HFFc6 (cell line): ENCODE data around the gene ATP11A. TPM values are rescaled to one million over a fixed set of nuclear protein-coding genes. Genes with fewer than 3 reads are reported as not detected.

Experiments used
- DNase-seq: peaks from one replicate; pipeline ENCODE4 v3.0.0-alpha.2; 2018
- H3K27ac Mint-ChIP-seq: 2 replicates; pipeline ENCODE4 v1.8.0; 2020; ENCODE audit warnings: mild to moderate bottlenecking, mixed read lengths
- H3K27me3 Mint-ChIP-seq: 2 replicates; pipeline ENCODE4 v1.8.0; 2021; ENCODE audit warnings: mild to moderate bottlenecking, moderate library complexity, mixed read lengths; ENCODE audit not compliant: insufficient read depth
- H3K36me3 Mint-ChIP-seq: 2 replicates; pipeline ENCODE4 v1.8.0; 2021; ENCODE audit warnings: low read depth, mixed read lengths
- H3K4me1 Mint-ChIP-seq: 2 replicates; pipeline ENCODE4 v1.8.0; 2020; ENCODE audit warnings: low read depth, mixed read lengths
- H3K4me3 Mint-ChIP-seq: 2 replicates; pipeline ENCODE4 v1.8.0; 2020; ENCODE audit warnings: mild to moderate bottlenecking, moderate library complexity, mixed read lengths
- H3K9me3 Mint-ChIP-seq: 2 replicates; pipeline ENCODE4 v1.8.0; 2020; ENCODE audit warnings: mild to moderate bottlenecking, mixed read lengths
- total RNA-seq, 6 experiments: library from RNA; stranded (reverse); fragmentation: NEBNext Ultra II Directional; extraction: Animal tissue kit (Norgen Biotek cat#: 25700); gene quantifications; 2 replicates in 1 of 6; 3 replicates in 5 of 6; pipeline ENCODE4 v1.2.3, GENCODE V29; 2021
- TF ChIP-seq, protein P1 (sequence below): fragments of 200-600 bp; sonication (generic); IDR thresholded peaks from 2 replicates; pipeline ENCODE4 v1.5.0; 2021; ENCODE audit warnings: antibody characterized with exemption, mild to moderate bottlenecking

The ATP11A gene
- total RNA-seq, 6 experiments from 2014 or later, result 4.3 to 29.9 (median 6.5) TPM

DNA sequence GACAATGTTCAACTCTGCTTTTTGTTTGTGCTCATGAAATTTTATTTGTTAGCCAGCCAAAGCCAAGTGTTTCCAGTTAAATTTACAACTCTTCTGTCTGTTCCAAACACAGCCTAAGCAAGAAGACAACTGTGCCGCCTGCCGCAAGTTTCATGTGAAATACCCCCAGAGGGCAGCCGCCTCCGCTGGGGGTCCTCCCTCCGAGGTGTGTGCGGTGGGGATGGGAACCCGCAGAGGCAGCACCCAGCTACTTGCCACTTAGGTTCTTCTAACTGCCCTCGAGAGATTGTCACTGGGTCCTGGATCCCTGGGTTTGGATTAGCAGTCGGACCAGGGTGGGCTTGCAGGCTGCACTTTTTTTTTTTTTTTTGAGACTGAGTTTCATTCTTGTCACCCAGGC is 28.5 kb downstream of the ATP11A start:
- Mint-ChIP-seq H3K27ac (no peak overlapping the region), H3K4me1 (peaks cover 28% of the 10 kb centered on the region), H3K36me3 (peaks cover 5% of the 10 kb centered on the region; the same call in 1 of the 2 replicates)

DNA sequence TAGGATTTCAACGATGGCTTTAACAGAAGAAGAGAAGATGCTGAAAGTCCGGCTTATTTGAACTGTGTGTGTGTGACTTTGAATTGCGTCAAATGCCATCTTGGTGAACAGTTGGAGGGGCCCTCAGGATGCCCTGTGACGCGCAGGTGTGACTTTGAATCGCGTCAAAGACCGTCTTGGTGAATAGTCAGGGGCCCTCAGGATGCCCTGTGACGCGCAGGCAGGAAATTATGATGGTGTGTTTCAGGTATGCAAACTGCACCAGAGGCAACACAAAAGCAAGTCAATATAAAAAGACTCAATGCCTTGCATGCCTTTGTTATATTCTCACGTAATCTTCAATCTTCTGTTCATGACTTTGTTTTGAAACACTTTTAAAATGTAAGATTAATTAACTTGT is 29.2 kb downstream of the ATP11A start:
- no peak overlapping the region for H3K27ac Mint-ChIP-seq
- H3K9me3 Mint-ChIP-seq, result peaks cover 9% of the 10 kb centered on the region; the same call in 1 of the 2 replicates
- H3K4me3 Mint-ChIP-seq, result no peak overlapping the region
- H3K27me3 Mint-ChIP-seq, result peaks cover 6% of the 10 kb centered on the region
- H3K4me1 Mint-ChIP-seq, result peaks cover 32% of the 10 kb centered on the region
- peaks cover 5% of the 10 kb centered on the region; the same call in 1 of the 2 replicates for H3K36me3 Mint-ChIP-seq
- TF ChIP-seq, protein P1, sequence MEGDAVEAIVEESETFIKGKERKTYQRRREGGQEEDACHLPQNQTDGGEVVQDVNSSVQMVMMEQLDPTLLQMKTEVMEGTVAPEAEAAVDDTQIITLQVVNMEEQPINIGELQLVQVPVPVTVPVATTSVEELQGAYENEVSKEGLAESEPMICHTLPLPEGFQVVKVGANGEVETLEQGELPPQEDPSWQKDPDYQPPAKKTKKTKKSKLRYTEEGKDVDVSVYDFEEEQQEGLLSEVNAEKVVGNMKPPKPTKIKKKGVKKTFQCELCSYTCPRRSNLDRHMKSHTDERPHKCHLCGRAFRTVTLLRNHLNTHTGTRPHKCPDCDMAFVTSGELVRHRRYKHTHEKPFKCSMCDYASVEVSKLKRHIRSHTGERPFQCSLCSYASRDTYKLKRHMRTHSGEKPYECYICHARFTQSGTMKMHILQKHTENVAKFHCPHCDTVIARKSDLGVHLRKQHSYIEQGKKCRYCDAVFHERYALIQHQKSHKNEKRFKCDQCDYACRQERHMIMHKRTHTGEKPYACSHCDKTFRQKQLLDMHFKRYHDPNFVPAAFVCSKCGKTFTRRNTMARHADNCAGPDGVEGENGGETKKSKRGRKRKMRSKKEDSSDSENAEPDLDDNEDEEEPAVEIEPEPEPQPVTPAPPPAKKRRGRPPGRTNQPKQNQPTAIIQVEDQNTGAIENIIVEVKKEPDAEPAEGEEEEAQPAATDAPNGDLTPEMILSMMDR, result no peak
- no peak for DNase-seq

More for the DNA sequence above, 28.5 kb downstream of the ATP11A start:
- H3K27me3 Mint-ChIP-seq, result peaks cover 6% of the 10 kb centered on the region
- no peak for DNase-seq
- TF ChIP-seq, protein P1, result no peak
- no peak overlapping the region for H3K4me3 Mint-ChIP-seq
- peaks cover 9% of the 10 kb centered on the region; the same call in 1 of the 2 replicates for H3K9me3 Mint-ChIP-seq

DNA sequence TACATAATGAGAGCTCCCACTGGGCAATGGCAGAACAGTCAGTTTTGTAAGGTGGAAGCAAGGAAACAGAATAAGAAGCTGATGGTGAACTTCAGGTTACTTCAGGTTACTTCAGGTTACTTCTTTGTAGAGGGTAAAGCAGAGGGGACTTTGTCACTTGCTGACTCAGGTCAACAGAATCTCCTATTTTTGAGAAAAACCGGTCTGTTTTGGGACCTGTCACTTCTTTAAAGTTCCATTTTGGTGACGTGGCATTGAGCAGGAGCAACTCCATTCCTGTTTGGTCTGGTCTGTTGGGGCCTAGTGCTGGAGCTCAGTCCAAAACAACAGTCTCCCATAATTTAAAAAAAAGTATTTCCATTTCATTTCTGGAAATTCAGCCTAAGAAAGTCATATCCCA is 29.7 kb downstream of the ATP11A start:
- Mint-ChIP-seq H3K27ac (no peak overlapping the region), H3K4me1 (peaks cover 32% of the 10 kb centered on the region), H3K27me3 (peaks cover 6% of the 10 kb centered on the region), H3K9me3 (peaks cover 9% of the 10 kb centered on the region; the same call in 1 of the 2 replicates), H3K36me3 (peaks cover 4% of the 10 kb centered on the region; the same call in 1 of the 2 replicates), H3K4me3 (no peak overlapping the region)
- TF ChIP-seq, protein P1, result no peak
- DNase-seq, result no peak

DNA sequence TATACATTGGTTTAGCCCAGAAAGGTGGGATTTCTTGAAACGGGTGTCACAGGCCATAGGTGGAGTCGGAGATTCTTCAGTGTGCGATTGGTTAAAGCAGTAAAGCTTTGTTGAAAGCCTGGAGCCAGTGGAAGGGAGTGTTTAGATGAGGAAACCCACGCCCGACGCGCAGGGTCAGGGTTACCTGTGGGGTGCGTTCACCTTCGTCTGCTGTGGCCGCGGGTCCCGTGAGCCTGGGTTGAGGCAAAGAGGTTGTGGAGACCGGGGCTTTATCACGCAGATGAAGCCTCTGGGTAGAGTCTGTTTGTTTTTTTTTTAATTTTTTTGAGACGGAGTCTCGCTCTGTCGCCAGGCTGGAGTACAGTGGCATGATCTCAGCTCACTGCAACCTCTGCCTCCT is 30.4 kb downstream of the ATP11A start:
- Mint-ChIP-seq H3K36me3 (no peaks in the 10 kb centered on the region; the same call in 1 of the 2 replicates), H3K9me3 (peaks cover 4% of the 10 kb centered on the region; the same call in 1 of the 2 replicates), H3K27me3 (peaks cover 2% of the 10 kb centered on the region; the same call in 1 of the 2 replicates), H3K4me1 (peaks cover 36% of the 10 kb centered on the region), H3K4me3 (no peak overlapping the region), H3K27ac (no peak overlapping the region)
- TF ChIP-seq, protein P1, result no peak
- no peak for DNase-seq

DNA sequence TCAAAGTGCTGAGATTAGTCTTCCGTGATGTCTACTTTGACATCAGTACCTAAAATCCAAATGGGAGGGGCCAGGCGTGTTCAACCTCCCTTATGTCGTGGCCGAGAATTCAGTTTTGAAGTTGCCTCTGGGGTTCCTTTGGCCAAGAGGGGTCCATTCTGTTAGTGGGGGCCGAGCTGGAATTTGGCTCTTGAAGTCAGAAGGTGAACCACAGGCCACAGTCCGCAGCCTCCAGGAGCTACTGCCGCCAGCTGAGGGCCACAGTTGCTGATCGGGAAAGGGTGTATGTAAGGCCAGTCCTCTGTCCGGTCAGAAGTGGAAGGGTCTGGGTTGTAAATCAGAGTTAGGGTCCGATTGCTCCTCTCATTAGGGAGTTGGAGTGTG is 31.0 kb downstream of the ATP11A start:
- H3K27ac Mint-ChIP-seq, result no peak overlapping the region

More for the DNA sequence above, 31.0 kb downstream of the ATP11A start:
- peaks cover under 1% of the 10 kb centered on the region; the same call in 1 of the 2 replicates for H3K9me3 Mint-ChIP-seq
- no peak overlapping the region for H3K4me3 Mint-ChIP-seq
- TF ChIP-seq, protein P1, result no peak
- peaks cover 2% of the 10 kb centered on the region; the same call in 1 of the 2 replicates for H3K27me3 Mint-ChIP-seq
- no peaks in the 10 kb centered on the region; the same call in 1 of the 2 replicates for H3K36me3 Mint-ChIP-seq
- DNase-seq, result no peak
- peaks cover 42% of the 10 kb centered on the region for H3K4me1 Mint-ChIP-seq
